ENCODE data around the gene ACAA1.

Gene ACAA1

GRCh38 chr3:38119248-38119544 lies 17.7 kb downstream of the ACAA1 start:
- H3K36me3 ChIP-seq = peaks cover 12 to 57% (median 39%) of the 10 kb centered on the region in 3 donors
- intact Hi-C loops (cut with DNase I; ENCODE audit: low total_unique reads) = loop anchor here (5.0 kb wide), 1 partner anchor 358 kb away; no protein-coding TSS in a partner anchor
- DNase-seq = no peak
- H3K9me3 ChIP-seq = no peaks in the 10 kb centered on the region
- H3K4me1 ChIP-seq = peaks cover 0 to 6% (median 0%) of the 10 kb centered on the region in 4 donors
- H3K27ac ChIP-seq = no peak overlapping the region
- no peak overlapping the region for H3K4me3 ChIP-seq
- TF ChIP-seq CTCF (IDR thresholded peaks at IDR 0.05) = no peak
- no peaks in the 10 kb centered on the region for H3K27me3 ChIP-seq

DNA sequence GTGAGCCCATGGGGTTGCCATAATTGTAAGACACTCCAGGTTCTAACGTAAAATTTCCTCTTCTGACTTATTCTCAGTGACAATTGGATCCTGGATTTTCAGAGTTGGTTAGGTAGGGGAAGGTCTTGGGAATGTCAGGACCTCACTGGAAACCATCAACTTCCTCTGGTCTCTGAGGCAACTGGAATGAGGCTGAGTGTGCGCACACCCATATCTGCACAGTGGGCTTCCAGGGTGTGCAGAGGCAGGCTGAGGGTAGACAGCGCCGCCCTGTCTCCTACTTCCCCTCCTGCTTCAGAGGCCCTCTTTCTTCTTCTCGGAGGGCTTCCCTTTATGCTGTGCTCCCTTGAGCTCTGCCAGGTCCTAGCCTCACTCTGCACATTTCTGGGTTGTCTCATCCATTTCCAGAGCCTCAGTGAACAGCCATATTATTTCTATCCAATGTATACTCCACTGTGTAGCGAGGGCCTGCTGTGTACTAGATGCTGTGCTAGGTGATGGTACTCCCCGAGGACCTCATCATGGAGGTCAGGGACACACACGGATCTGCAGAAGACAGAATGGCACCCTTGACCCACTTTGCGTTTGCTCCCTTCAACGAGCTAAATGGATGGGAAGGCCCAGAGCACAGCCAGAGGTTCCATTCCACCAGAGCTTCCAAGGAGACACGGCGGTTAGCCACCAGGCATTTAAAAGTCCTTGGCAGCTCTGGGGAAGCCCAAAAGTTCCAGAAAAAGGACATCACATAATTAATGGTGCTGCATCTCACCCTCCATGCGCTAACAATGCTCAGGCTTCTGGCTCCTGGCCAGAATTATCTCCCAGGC lies 18.3 kb downstream of the ACAA1 start:
- Histone ChIP-seq H3K9me3 (no peaks in the 10 kb centered on the region), H3K27me3 (no peaks in the 10 kb centered on the region), H3K4me3 (no peak overlapping the region), H3K4me1 (peaks cover 0 to 6% (median 0%) of the 10 kb centered on the region in 4 donors), H3K36me3 (peaks cover 12 to 51% (median 33%) of the 10 kb centered on the region in 3 donors), H3K27ac (no peak overlapping the region)
- intact Hi-C loops (cut with DNase I; ENCODE audit: low total_unique reads) = loop anchor here (5.0 kb wide), 1 partner anchor 359 kb away; no protein-coding TSS in a partner anchor
- DNase-seq = peak; percentile 15 to 45
- no peak for TF ChIP-seq CTCF (IDR thresholded peaks at IDR 0.05)

GRCh38 chr3:38117748-38118420 lies 19.0 kb downstream of the ACAA1 start:
- TF ChIP-seq CTCF (IDR thresholded peaks at IDR 0.05) = peak; percentile 68 to 70
- no peak overlapping the region for H3K27ac ChIP-seq
- peaks cover 0 to 6% (median 0%) of the 10 kb centered on the region in 4 donors for H3K4me1 ChIP-seq
- no peaks in the 10 kb centered on the region for H3K9me3 ChIP-seq
- no peaks in the 10 kb centered on the region for H3K27me3 ChIP-seq
- no peak overlapping the region for H3K4me3 ChIP-seq
- H3K36me3 ChIP-seq = peaks cover 10 to 44% (median 27%) of the 10 kb centered on the region in 3 donors
- intact Hi-C loops (cut with DNase I; ENCODE audit: low total_unique reads) = loop anchor here (5.0 kb wide), 1 partner anchor 359 kb away; no protein-coding TSS in a partner anchor
- peak; percentile 69 to 74 for DNase-seq

GRCh38 chr3:38117163-38117716 lies 19.7 kb downstream of the ACAA1 start:
- Histone ChIP-seq H3K9me3 (no peaks in the 10 kb centered on the region), H3K4me1 (peaks cover 0 to 6% (median 0%) of the 10 kb centered on the region in 4 donors), H3K36me3 (peaks cover 3 to 37% (median 21%) of the 10 kb centered on the region in 3 donors), H3K4me3 (no peak overlapping the region), H3K27me3 (no peaks in the 10 kb centered on the region), H3K27ac (no peak overlapping the region)
- intact Hi-C loops (cut with DNase I; ENCODE audit: low total_unique reads) = loop anchor here (5.0 kb wide), 1 partner anchor 360 kb away; no protein-coding TSS in a partner anchor
- peak in 1 of 2 donors; percentile 60 for DNase-seq
- no peak for TF ChIP-seq CTCF (IDR thresholded peaks at IDR 0.05)

- Histone ChIP-seq H3K4me3 (no peak overlapping the region), H3K27ac (no peak overlapping the region), H3K9me3 (no peaks in the 10 kb centered on the region), H3K27me3 (no peaks in the 10 kb centered on the region), H3K4me1 (peaks cover 0 to 6% (median 0%) of the 10 kb centered on the region in 4 donors), H3K36me3 (peaks cover 0 to 31% (median 14%) of the 10 kb centered on the region in 3 donors)
- intact Hi-C loops (cut with DNase I; ENCODE audit: low total_unique reads) = loop anchor here (5.0 kb wide), 1 partner anchor 361 kb away; no protein-coding TSS in a partner anchor
- TF ChIP-seq CTCF (IDR thresholded peaks at IDR 0.05) = no peak
- peak; percentile 17 to 59 for DNase-seq
These were observed 20.3 kb downstream of the ACAA1 start for GRCh38 chr3:38116471-38117162.

Data from tibial artery (tissue), 4 donors.